ENCODE results near the gene DNASE1.

DNASE1 gene

DNA sequence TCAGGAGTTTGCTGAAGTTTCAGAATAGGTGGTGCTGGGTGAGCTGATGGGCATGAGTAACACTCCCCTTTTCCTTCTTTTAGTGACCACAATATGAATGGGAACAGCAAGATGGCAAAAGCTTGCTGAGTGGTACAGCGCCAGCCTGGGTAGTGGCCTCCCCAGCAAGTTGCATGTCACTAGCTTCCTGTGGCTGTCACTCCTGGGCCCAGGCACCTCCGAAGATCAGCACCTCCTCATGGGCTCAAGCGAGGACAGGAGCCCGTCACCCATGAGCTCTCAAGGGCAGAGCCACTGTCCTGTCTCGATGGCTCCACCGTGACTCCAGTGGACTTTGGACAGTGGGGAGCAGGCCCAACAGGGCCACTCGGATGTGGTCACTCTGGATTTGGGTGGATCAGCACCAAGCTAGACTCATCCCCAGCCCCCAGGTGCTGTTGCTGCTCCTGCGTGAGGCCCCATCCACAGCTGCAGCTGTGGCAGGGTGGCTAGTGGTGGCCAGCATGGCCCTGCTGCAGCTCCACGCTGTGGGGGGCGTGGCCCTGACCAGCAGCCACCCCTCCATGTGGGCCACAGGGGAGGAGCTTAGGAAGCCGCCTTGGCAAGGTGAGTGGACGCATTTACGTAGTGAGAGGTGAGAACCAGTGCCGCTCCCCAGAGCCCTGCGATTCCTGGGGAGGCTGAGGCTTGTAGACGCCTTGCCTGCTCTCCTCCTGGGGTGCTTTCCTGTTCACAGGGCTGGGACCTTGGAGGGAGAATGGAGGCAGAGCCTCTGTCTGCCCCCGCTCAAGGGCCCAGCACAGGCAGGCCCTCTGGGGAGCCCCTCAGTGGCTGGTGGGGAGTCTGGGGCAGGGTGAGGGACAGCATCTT, 13.6 kb upstream of the DNASE1 start:
- H3K4me3 ChIP-seq (ENCODE audit: low read depth, low read length), result no peak overlapping the region
- ChIA-PET POLR2A (no interaction called here), CTCF (interaction anchor here (1.3 kb wide), 1 partner anchor 13 kb away, joined by 3 read pairs; no protein-coding TSS in a partner anchor)
- no peak for DNase-seq (ENCODE audit: low read depth, low spot score)
- TF ChIP-seq, protein P1, sequence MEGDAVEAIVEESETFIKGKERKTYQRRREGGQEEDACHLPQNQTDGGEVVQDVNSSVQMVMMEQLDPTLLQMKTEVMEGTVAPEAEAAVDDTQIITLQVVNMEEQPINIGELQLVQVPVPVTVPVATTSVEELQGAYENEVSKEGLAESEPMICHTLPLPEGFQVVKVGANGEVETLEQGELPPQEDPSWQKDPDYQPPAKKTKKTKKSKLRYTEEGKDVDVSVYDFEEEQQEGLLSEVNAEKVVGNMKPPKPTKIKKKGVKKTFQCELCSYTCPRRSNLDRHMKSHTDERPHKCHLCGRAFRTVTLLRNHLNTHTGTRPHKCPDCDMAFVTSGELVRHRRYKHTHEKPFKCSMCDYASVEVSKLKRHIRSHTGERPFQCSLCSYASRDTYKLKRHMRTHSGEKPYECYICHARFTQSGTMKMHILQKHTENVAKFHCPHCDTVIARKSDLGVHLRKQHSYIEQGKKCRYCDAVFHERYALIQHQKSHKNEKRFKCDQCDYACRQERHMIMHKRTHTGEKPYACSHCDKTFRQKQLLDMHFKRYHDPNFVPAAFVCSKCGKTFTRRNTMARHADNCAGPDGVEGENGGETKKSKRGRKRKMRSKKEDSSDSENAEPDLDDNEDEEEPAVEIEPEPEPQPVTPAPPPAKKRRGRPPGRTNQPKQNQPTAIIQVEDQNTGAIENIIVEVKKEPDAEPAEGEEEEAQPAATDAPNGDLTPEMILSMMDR (IDR thresholded peaks at IDR 0.05; ENCODE audit: insufficient read depth, low read length, missing control alignments), result no peak

DNA sequence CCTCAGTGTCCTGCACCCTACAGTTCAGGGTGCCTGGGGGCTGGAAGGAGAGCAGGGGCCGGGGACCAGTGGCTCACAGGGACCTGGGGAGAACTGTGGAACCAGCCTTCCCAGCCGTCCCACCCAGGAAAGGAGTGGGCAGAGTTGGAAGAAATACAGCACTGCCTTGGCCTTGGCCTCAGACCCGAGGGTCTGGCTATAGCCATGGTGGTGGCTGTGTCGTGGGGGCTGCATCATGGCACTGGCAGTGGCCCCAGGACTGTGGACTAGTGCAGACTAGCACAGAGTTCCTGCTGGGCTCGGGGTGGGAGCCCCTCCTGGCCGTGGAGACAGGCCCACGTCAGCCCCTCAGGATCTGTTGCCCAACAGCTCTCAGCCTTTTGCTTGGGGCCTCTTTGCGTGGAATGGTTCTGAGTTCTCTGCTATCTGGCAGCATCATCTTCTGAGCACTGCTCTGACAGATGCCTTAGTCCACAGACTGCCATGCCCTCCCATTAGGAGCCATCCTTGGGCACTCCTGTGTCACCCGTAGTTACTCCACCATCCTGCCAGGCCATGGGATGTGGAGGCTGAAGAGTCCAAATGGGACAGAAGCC, 12.6 kb upstream of the DNASE1 start:
- CTCF ChIA-PET, result interaction anchor here (1.4 kb wide), 1 partner anchor 12 kb away, joined by 5 read pairs; no protein-coding TSS in a partner anchor
- TF ChIP-seq, protein P1 (IDR thresholded peaks at IDR 0.05; ENCODE audit: insufficient read depth, low read length, missing control alignments), result no peak
- no peak for DNase-seq (ENCODE audit: low read depth, low spot score)
- H3K4me3 ChIP-seq (ENCODE audit: low read depth, low read length), result no peak overlapping the region
- POLR2A ChIA-PET, result no interaction called here

DNA sequence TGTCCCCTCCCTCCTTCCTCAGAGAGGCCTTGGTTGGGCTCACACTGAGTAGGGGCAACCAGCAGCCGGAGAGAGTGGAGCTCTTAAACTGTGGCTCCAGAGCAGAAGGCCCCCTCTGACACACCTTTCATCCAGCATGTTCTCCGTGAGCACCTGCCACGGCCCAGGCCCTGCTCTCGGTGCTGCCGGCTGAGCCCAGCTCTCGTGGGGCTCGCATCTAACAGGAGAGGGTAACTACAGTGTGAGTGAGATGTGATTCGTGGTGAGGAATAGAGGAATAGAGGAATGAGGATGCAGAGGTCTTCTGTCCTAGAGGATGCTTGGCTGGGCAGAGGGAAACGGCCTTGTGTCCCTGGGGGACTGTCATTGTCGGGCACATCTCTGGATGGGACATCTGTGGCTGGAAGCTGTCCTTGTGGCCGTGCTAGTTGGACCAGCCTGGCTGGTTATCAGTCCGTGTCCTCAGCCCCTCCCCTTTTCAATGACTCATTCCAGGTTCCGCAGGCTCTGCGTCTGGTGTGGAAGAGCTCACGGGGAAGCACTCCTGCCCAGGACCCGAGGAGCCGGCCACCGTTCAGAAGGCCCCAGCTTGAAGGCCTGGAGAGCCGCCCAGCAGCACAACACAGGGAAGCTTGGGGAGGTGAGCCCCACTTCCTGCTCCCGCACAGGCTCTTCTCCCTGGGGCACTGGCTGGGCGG, 11.9 kb upstream of the DNASE1 start:
- POLR2A ChIA-PET, result no interaction called here
- DNase-seq (ENCODE audit: low read depth, low spot score), result no peak
- CTCF ChIA-PET, result interaction anchor here (1.4 kb wide), 1 partner anchor 11 kb away, joined by 5 read pairs; no protein-coding TSS in a partner anchor
- TF ChIP-seq, protein P1 (IDR thresholded peaks at IDR 0.05; ENCODE audit: insufficient read depth, low read length, missing control alignments), result no peak
- no peak overlapping the region for H3K4me3 ChIP-seq (ENCODE audit: low read depth, low read length)

DNA sequence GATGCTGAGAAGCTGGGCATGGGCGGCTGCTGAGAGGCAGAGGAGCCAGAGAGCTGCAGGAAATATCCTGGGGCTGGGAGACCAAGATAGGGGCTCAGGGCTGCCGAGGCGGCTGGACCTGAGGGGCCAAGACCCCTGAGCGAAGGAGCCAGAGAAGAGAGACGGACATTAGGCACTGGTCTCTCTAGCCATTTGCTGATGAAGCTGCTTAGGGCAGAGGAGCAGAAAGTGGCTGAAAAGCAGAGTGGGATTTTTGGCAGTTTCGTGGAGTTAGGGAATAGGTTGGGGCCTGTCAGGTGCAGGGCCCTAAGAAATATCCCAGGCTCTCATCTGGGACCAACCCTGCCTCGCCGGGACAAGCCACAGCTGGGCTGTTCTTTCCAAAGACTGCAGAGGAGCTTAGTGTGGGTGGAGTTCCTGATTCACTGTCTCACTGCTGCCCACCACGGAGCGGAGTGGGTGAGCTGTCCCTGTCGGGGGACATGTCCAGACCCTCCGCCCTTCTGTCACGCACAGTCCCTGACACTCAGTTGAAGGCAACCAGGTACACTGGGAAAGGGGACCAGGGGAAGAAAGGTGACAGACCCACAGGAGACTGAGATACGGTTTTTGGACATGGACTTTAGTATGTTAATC, 11.3 kb upstream of the DNASE1 start:
- ChIA-PET CTCF (interaction anchor here (1.4 kb wide), 1 partner anchor 11 kb away, joined by 5 read pairs; no protein-coding TSS in a partner anchor), POLR2A (no interaction called here)
- DNase-seq (ENCODE audit: low read depth, low spot score), result no peak

DNA sequence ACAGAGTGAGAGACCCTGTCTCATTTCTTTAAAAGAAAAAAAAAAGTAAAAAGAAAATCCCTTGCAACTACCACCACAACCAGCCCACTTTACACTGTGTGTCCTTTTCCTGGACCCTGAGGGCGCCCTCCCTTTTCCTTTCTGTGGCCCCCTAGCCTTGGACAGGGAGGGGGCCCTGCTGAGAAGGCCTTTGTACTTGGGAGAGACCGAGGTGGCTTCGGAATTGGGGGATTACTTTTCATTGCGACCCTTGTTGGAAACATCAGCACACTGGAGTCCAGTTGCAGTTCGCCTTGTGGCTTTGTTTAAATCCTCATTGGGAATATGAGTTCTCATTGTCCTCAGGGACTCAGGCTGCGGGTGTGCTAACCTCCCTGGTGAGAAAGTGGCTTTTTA, 9.4 kb upstream of the DNASE1 start:
- TF ChIP-seq, protein P1 (IDR thresholded peaks at IDR 0.05; ENCODE audit: insufficient read depth, low read length, missing control alignments), result no peak
- CTCF ChIA-PET, result interaction anchor here (0.8 to 1.1 kb wide), 2 partner anchors 9 to 609 kb away, joined by 3 read pairs; no protein-coding TSS in a partner anchor
- POLR2A ChIA-PET, result no interaction called here
- no peak overlapping the region for H3K4me3 ChIP-seq (ENCODE audit: low read depth, low read length)
- no peak for DNase-seq (ENCODE audit: low read depth, low spot score)

More for the DNA sequence above, 11.3 kb upstream of the DNASE1 start:
- TF ChIP-seq, protein P1 (IDR thresholded peaks at IDR 0.05; ENCODE audit: insufficient read depth, low read length, missing control alignments), result no peak
- no peak overlapping the region for H3K4me3 ChIP-seq (ENCODE audit: low read depth, low read length)
